ENCODE data around the gene CFAP299. TPM values are rescaled to one million over a fixed set of nuclear protein-coding genes. Genes with fewer than 3 reads are reported as not detected.
A peak's percentile ranks its signal among the peaks of the same experiment; 100 is the strongest.
"Not testable (repeated sequence)": the region's sequence is repeated elsewhere in the genome, so short reads cannot be mapped to it uniquely, and the experiment has no call there.

The CFAP299 gene
- total RNA-seq, 3 donors from 2014 or later: not detected

DNA sequence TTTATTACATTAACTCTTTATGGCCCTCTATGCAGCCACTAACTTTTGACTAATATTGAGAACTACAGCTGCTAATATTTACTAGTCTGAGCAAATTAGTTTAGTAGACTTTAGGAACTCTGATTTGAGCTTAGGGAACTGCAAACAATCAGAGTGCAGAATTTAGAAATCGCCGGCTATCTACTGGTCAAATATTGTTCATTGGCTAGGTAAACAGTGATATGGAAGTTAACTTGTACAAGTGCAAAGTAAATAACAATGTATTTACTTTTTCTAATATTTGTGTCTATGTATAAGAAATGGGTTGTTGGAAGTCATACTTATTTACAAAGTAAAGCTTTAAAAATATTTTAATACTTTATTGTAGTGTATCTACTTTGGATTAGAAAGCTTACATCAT is 279.6 kb downstream of the CFAP299 start:
- H3K4me3 ChIP-seq: no peak overlapping the region
- intact Hi-C loops (cut with DNase I, micrococcal nuclease): no loop called here
- peaks cover 5% of the 10 kb centered on the region for H3K4me1 ChIP-seq (ENCODE audit: low read depth)
- TF ChIP-seq, protein P1, sequence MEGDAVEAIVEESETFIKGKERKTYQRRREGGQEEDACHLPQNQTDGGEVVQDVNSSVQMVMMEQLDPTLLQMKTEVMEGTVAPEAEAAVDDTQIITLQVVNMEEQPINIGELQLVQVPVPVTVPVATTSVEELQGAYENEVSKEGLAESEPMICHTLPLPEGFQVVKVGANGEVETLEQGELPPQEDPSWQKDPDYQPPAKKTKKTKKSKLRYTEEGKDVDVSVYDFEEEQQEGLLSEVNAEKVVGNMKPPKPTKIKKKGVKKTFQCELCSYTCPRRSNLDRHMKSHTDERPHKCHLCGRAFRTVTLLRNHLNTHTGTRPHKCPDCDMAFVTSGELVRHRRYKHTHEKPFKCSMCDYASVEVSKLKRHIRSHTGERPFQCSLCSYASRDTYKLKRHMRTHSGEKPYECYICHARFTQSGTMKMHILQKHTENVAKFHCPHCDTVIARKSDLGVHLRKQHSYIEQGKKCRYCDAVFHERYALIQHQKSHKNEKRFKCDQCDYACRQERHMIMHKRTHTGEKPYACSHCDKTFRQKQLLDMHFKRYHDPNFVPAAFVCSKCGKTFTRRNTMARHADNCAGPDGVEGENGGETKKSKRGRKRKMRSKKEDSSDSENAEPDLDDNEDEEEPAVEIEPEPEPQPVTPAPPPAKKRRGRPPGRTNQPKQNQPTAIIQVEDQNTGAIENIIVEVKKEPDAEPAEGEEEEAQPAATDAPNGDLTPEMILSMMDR (IDR thresholded peaks at IDR 0.05): no peak
- no peaks in the 10 kb centered on the region for H3K36me3 ChIP-seq (ENCODE audit: low read depth)
- ATAC-seq (peak; percentile 25), DNase-seq (no peak)
- H3K9me3 ChIP-seq: no peaks in the 10 kb centered on the region

DNA sequence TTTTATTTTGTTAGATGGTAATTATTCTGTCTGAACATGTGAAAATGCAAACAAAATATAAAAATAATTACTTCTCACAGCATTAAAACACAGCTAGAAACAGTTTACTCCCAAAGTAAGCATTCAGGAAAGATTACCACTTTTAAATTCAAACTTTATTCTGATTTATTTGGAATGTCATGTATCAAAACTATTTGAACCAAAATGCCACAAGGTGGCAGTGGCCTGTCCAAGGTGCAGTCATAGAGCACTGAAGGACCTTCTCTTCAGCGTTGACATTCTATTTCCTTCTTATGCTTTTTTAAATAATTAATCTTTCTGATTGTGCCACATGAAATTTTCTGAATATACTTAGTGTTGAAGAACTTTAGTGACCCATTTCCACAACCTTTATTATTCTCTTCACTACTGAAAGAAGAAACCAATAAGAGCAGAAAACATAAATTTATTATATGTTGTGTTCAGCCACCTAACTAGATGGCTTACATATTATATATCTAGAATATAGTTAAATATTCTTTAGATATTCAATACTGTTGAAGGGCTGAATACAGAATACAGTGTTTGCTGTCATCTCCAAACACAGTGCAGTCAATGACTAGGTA is 283.6 kb downstream of the CFAP299 start:
- DNase-seq (peak in 1 of 3 donors; percentile 40), ATAC-seq (peak; percentile 49)
- H3K4me3 ChIP-seq: no peak overlapping the region
- peaks cover 9% of the 10 kb centered on the region for H3K9me3 ChIP-seq
- no peaks in the 10 kb centered on the region for H3K4me1 ChIP-seq (ENCODE audit: low read depth)
- intact Hi-C loops (cut with DNase I, micrococcal nuclease): no loop called here
- no peaks in the 10 kb centered on the region for H3K36me3 ChIP-seq (ENCODE audit: low read depth)
- TF ChIP-seq, protein P1 (IDR thresholded peaks at IDR 0.05): no peak

DNA sequence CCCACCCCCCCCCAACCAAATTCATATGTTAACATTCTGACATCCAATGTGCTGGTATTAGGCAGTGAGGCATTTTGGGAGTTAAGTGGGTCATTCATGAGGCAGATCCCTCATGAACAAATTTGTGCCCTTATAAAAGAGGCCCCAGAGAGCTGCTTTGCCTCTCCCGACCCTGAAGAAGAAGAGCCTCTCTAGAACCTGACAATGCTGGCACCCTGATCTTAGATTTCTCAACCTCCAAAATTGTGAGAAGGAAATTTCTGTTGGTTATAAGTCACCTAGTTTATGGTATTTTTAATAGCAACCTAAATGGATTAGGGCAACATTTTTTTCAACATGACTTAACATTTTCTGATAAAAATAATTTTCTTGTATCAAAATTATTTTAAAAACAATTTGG is 296.3 kb downstream of the CFAP299 start:
- TF ChIP-seq, protein P1 (IDR thresholded peaks at IDR 0.05): no peak
- DNase-seq: no peak
- no peaks in the 10 kb centered on the region for H3K36me3 ChIP-seq (ENCODE audit: low read depth)
- H3K4me3 ChIP-seq: no peak overlapping the region
- H3K9me3 ChIP-seq: peaks cover 4% of the 10 kb centered on the region
- no peak for ATAC-seq
- intact Hi-C loops (cut with DNase I, micrococcal nuclease): no loop called here
- no peaks in the 10 kb centered on the region for H3K4me1 ChIP-seq (ENCODE audit: low read depth)

DNA sequence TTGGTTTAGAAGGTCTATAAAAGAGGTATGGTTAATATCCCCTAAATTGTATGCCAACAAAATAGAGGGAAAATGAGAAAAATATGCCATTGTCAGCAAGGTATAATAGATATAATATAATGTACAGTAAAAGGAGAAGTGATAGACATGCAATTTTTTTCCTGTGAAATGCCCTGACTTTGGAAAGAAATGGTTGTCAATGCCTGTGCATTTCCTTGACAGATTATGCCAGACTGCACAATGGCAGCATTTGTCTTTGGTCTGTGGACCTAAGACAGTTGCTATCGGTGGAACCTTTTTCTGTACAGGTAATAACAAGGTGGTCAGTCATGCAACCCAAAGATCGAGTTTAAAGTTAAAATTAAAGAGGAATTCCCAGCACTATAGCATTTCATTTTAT is 301.7 kb downstream of the CFAP299 start:
- Histone ChIP-seq H3K9me3 (no peaks in the 10 kb centered on the region), H3K4me1 (ENCODE audit: low read depth) (no peaks in the 10 kb centered on the region), H3K36me3 (ENCODE audit: low read depth) (no peaks in the 10 kb centered on the region), H3K4me3 (no peak overlapping the region)
- TF ChIP-seq, protein P1 (IDR thresholded peaks at IDR 0.05): no peak
- intact Hi-C loops (cut with DNase I, micrococcal nuclease): no loop called here
- ATAC-seq (no peak), DNase-seq (no peak)

DNA sequence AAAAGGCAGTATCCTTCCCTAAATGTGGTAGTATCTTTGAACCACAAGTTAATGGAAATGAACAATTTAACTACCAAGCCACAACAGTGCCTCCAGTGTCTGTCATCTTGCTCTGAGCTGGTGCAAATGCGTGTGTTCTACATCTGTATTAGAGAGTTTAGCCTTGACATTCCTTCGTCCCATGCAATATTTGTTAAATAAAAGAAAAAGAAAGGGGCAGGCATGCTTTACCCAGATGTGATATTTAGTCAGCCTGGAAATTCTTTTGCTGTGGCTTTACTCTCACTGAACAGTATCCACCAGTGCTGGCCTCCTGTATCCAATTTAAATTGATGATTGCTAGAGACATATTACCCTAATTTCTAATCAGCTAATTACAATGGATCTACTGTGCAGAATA is 310.5 kb downstream of the CFAP299 start:
- ATAC-seq (no peak), DNase-seq (no peak)
- Histone ChIP-seq H3K4me3 (no peak overlapping the region), H3K9me3 (no peaks in the 10 kb centered on the region), H3K4me1 (ENCODE audit: low read depth) (no peaks in the 10 kb centered on the region), H3K36me3 (ENCODE audit: low read depth) (no peaks in the 10 kb centered on the region)
- intact Hi-C loops (cut with DNase I, micrococcal nuclease): no loop called here
- TF ChIP-seq, protein P1 (IDR thresholded peaks at IDR 0.05): no peak

DNA sequence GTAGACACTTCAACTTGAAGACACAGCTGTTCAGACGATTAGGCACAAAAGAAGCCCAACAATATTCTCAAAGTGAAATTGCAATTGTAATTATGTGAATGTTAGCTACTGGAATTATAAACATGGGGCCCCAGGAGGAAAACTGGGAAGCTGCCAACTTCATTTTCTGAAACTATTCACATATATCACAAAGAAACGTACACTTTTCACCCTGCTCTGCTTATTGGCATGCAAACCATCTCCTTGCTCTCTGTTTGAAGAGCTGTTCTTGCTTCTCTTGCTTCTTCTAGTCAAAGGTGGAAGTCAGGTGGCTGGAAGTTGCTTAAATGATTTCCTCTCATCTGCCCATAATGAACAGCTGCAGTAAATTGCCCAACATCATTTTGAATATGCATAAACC is 320.1 kb downstream of the CFAP299 start:
- ATAC-seq (no peak), DNase-seq (no peak)
- intact Hi-C loops (cut with DNase I, micrococcal nuclease): no loop called here
- Histone ChIP-seq H3K9me3 (peaks cover 6% of the 10 kb centered on the region), H3K4me1 (ENCODE audit: low read depth) (no peaks in the 10 kb centered on the region), H3K36me3 (ENCODE audit: low read depth) (no peaks in the 10 kb centered on the region), H3K4me3 (no peak overlapping the region)
- TF ChIP-seq, protein P1 (IDR thresholded peaks at IDR 0.05): no peak

DNA sequence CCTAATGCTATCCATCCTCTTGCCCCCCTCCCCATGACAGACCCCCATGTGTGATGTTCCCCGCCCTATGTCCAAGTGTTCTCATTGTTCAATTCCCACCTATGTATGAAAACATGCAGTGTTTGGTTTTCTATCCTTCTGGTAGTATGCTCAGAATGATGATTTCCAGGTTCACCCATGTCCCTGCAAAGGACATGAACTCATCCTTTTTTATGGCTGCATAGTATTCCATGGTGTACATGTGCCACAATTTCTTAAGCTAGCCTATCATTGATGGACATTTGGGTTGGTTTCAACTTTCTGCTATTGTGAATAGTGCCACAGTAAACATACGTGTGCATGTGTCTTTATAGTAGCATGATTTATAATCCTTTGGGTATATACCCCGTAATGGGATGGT is 334.6 kb downstream of the CFAP299 start:
- DNase-seq; ATAC-seq; H3K36me3 ChIP-seq (ENCODE audit: low read depth); H3K4me3 ChIP-seq; H3K4me1 ChIP-seq (ENCODE audit: low read depth); intact Hi-C loops (cut with DNase I, micrococcal nuclease); H3K9me3 ChIP-seq: not testable (repeated sequence)
